Gastroesophageal sphincter (tissue), 4 donors: ENCODE data around the gene WDR38. TPM values are rescaled to one million over a fixed set of nuclear protein-coding genes. Genes with fewer than 3 reads are reported as not detected.

ENCODE experiments used
- ATAC-seq: fragments of 150-250 bp; one replicate; pipeline ENCODE4 v1.9.1; 2016; ENCODE audit warnings: mild to moderate bottlenecking, moderate library complexity
- H3K27ac ChIP-seq, 4 donors: fragments of 200-600 bp; sonication (generic) in 3 of 4; 1 replicate in 3 of 4; 2 replicates in 1 of 4; pipeline ENCODE4 v1.5.1; 2016 to 2019
- H3K27me3 ChIP-seq: fragments of 200-600 bp; sonication (generic); one replicate; pipeline ENCODE4 v1.5.1; 2019
- H3K36me3 ChIP-seq, 2 donors: fragments of 200-600 bp; sonication (generic); one replicate each; pipeline ENCODE4 v1.5.1; 2019; ENCODE audit warnings: control low read depth in 1 of 2
- H3K4me1 ChIP-seq, 3 donors: fragments of 200-600 bp; sonication (generic); 1 replicate in 2 of 3; 2 replicates in 1 of 3; pipeline ENCODE4 v1.5.1; 2016 to 2019; ENCODE audit warnings: control low read depth in 2 of 3
- H3K4me3 ChIP-seq, 2 donors: fragments of 200-600 bp; sonication (generic); one replicate each; pipeline ENCODE4 v1.5.1; 2019; ENCODE audit warnings: mild to moderate bottlenecking in 1 of 2, moderate library complexity in 1 of 2
- H3K9me3 ChIP-seq, 3 donors: fragments of 200-600 bp; sonication (generic); one replicate each; pipeline ENCODE4 v1.5.1; 2017 to 2019; ENCODE audit warnings: control low read depth in 2 of 3
- CTCF ChIP-seq, 4 experiments: fragments of 200-600 bp in 2 of 4; fragments of 450-650 bp in 2 of 4; sonication (generic) in 1 of 4; IDR thresholded peaks; one replicate each; pipeline ENCODE4 v1.5.1; 2017 to 2019; ENCODE audit warnings: antibody characterized with exemption in 4 of 4, mild to moderate bottlenecking in 2 of 4, moderate library complexity in 2 of 4
- EP300 ChIP-seq: sonication (generic); formaldehyde crosslinking; IDR thresholded peaks from one replicate; pipeline ENCODE4 v1.6.1; 2017; ENCODE audit warnings: antibody characterized with exemption, mild to moderate bottlenecking
- POLR2A ChIP-seq, 2 donors: fragments of 450-650 bp; IDR thresholded peaks; one replicate each; pipeline ENCODE4 v1.6.1; 2017; ENCODE audit warnings: antibody characterized with exemption in 2 of 2, mild to moderate bottlenecking in 2 of 2, moderate library complexity in 1 of 2
- POLR2AphosphoS5 ChIP-seq: sonication (generic); formaldehyde crosslinking; IDR thresholded peaks from one replicate; pipeline ENCODE4 v1.6.1; 2017; ENCODE audit warnings: antibody characterized with exemption
- WGBS, 2 donors: methylation state at CpG; one replicate each; pipeline ENCODE4 v1.1.5; 2018; ENCODE audit warnings: low coverage in 1 of 2; 5-methylcytosine and 5-hydroxymethylcytosine counted together
- total RNA-seq, 4 donors: library from RNA; depleted of rRNA; stranded (reverse); fragments of >200 nt; gene quantifications; one replicate each; pipeline ENCODE4 v1.1.0, GENCODE V29; 2016

Gene WDR38
- total RNA-seq, 4 donors from 2014 or later, result not detected

- Histone ChIP-seq H3K9me3 (no peaks in the 10 kb centered on the region), H3K4me3 (no peak overlapping the region), H3K27me3 (no peaks in the 10 kb centered on the region), H3K4me1 (peaks cover 0 to 40% (median 30%) of the 10 kb centered on the region in 3 donors), H3K36me3 (peaks cover 0 to 44% of the 10 kb centered on the region in 2 donors), H3K27ac (no peak overlapping the region)
- WGBS, 2 donors, result 53 to 83% methylated on average over 2 to 6 of the region's 6 CpGs
- TF ChIP-seq EP300 (no peak), CTCF (IDR thresholded peaks at IDR 0.05) (no peak), POLR2AphosphoS5 (no peak), POLR2A (IDR thresholded peaks at IDR 0.05) (no peak)
- ATAC-seq, result no peak
These were observed 44.0 kb upstream of the WDR38 start for GRCh38 chr9:124809211-124809610.

GRCh38 chr9:124809741-124810500, 43.3 kb upstream of the WDR38 start:
- WGBS, 2 donors, result 93 to 99% methylated on average over 11 to 25 of the region's 60 CpGs
- Histone ChIP-seq H3K4me1 (peaks cover 0 to 41% (median 30%) of the 10 kb centered on the region in 3 donors), H3K36me3 (peaks cover 0 to 37% of the 10 kb centered on the region in 2 donors), H3K9me3 (no peaks in the 10 kb centered on the region), H3K4me3 (no peak overlapping the region), H3K27me3 (no peaks in the 10 kb centered on the region), H3K27ac (peak overlapping the region in 3 of 4 donors; percentile 72 to 84 (median 82))
- TF ChIP-seq POLR2AphosphoS5, result no peak
- TF ChIP-seq EP300, result no peak
- ATAC-seq, result no peak

- Histone ChIP-seq H3K4me1 (peaks cover 0 to 41% (median 30%) of the 10 kb centered on the region in 3 donors), H3K27me3 (no peaks in the 10 kb centered on the region), H3K27ac (peak overlapping the region; percentile 1 to 84 (median 77)), H3K4me3 (no peak overlapping the region), H3K36me3 (peaks cover 0 to 31% of the 10 kb centered on the region in 2 donors), H3K9me3 (no peaks in the 10 kb centered on the region)
- TF ChIP-seq CTCF (IDR thresholded peaks at IDR 0.05), result peak in 1 of 4 experiments; percentile 50
- no peak for TF ChIP-seq EP300
- no peak for TF ChIP-seq POLR2AphosphoS5
- no peak for TF ChIP-seq POLR2A (IDR thresholded peaks at IDR 0.05)
- 24 to 48% methylated on average over 4 to 8 of the region's 12 CpGs for WGBS, 2 donors
- ATAC-seq, result peak; percentile 68
These were observed 42.5 kb upstream of the WDR38 start for GRCh38 chr9:124810663-124811355.

GRCh38 chr9:124812441-124812876, 40.8 kb upstream of the WDR38 start:
- 47 to 52% methylated on average over 2 to 4 of the region's 6 CpGs for WGBS, 2 donors
- H3K27me3 ChIP-seq, result no peaks in the 10 kb centered on the region
- H3K27ac ChIP-seq, result peak overlapping the region in 3 of 4 donors; percentile 72 to 84 (median 82)
- H3K4me1 ChIP-seq, result peaks cover 0 to 41% (median 30%) of the 10 kb centered on the region in 3 donors
- peak; percentile 82 for ATAC-seq
- TF ChIP-seq EP300, result no peak
- TF ChIP-seq POLR2A (IDR thresholded peaks at IDR 0.05), result no peak
- no peak for TF ChIP-seq POLR2AphosphoS5
- TF ChIP-seq CTCF (IDR thresholded peaks at IDR 0.05), result no peak
- peaks cover 0 to 31% of the 10 kb centered on the region in 2 donors for H3K36me3 ChIP-seq
- no peaks in the 10 kb centered on the region for H3K9me3 ChIP-seq
- no peak overlapping the region for H3K4me3 ChIP-seq

- ATAC-seq, result no peak
- Histone ChIP-seq H3K9me3 (no peaks in the 10 kb centered on the region), H3K27ac (peak overlapping the region in 3 of 4 donors; percentile 72 to 84 (median 82)), H3K27me3 (no peaks in the 10 kb centered on the region), H3K36me3 (peaks cover 0 to 26% of the 10 kb centered on the region in 2 donors), H3K4me1 (peaks cover 0 to 41% (median 30%) of the 10 kb centered on the region in 3 donors), H3K4me3 (no peak overlapping the region)
- 80 to 83% methylated on average over 1 of the region's 7 CpGs for WGBS, 2 donors
- TF ChIP-seq CTCF (IDR thresholded peaks at IDR 0.05) (no peak), POLR2A (IDR thresholded peaks at IDR 0.05) (no peak), POLR2AphosphoS5 (no peak), EP300 (no peak)
These were observed 40.2 kb upstream of the WDR38 start for GRCh38 chr9:124813041-124813440.
